IMR-90 (cell line): ENCODE data around the gene TMEM263. TPM values are rescaled to one million over a fixed set of nuclear protein-coding genes. Genes with fewer than 3 reads are reported as not detected.

ENCODE experiments used
- ATAC-seq: fragments of 200-7000 bp; cut with Tn5 transposase; 2 replicates; pipeline ENCODE4 v1.9.1; 2020; ENCODE audit warnings: low read depth, mild to moderate bottlenecking, moderate library complexity
- BruUV-seq: library from RNA; stranded (reverse); fragments of 400-500 nt; replicated peaks from 2 replicates; lab custom pipeline; 2021; lab: Mats Ljungman, UMichigan
- CTCF ChIA-PET: fragments of 300-600 bp; formaldehyde crosslinking; extraction: SDS; loops from one replicate; lab custom pipeline; 2021; ENCODE audit warnings: antibody characterized with exemption; lab: Yijun Ruan, JAX
- POLR2A ChIA-PET: fragments of 300-600 bp; sonication (Branson Sonifier 250); formaldehyde crosslinking; loops from one replicate; lab custom pipeline; 2022; ENCODE audit warnings: antibody characterized with exemption; ENCODE audit not compliant: unreplicated experiment; lab: Charles Lee
- DNase-seq: peaks from one replicate; pipeline ENCODE4 v3.0.0; 2013
- H2AFZ ChIP-seq: replicated peaks from 2 replicates; pipeline ENCODE3; 2013; ENCODE audit warnings: low read length, mild to moderate bottlenecking; ENCODE audit not compliant: poor library complexity
- H2AK5ac ChIP-seq: 2 replicates; pipeline ENCODE4 v1.6.1; 2013; ENCODE audit warnings: low read depth, low read length, inconsistent platforms
- H2AK9ac ChIP-seq: replicated peaks from 2 replicates; pipeline ENCODE3; 2013; ENCODE audit warnings: mild to moderate bottlenecking, low read depth, low read length, moderate library complexity; ENCODE audit not compliant: poor library complexity
- H2BK120ac ChIP-seq: 2 replicates; pipeline ENCODE4 v1.6.1; 2013; ENCODE audit warnings: low read depth, low read length, inconsistent platforms
- H2BK15ac ChIP-seq: 3 replicates; pipeline ENCODE4 v1.6.1; 2013; ENCODE audit warnings: low read depth, low read length, inconsistent platforms
- H2BK20ac ChIP-seq: 2 replicates; pipeline ENCODE4 v1.6.1; 2013; ENCODE audit warnings: low read depth, mild to moderate bottlenecking, inconsistent platforms, low read length, moderate library complexity
- H2BK5ac ChIP-seq: 2 replicates; pipeline ENCODE4 v1.6.1; 2013; ENCODE audit warnings: mild to moderate bottlenecking, low read depth, low read length, inconsistent platforms; ENCODE audit not compliant: poor library complexity, severe bottlenecking
- H3K14ac ChIP-seq: replicated peaks from 2 replicates; pipeline ENCODE4 v1.6.1; 2013; ENCODE audit warnings: low read depth, low read length, inconsistent platforms
- H3K18ac ChIP-seq: 2 replicates; pipeline ENCODE4 v1.6.1; 2013; ENCODE audit warnings: low read depth, low read length, control low read depth
- H3K23ac ChIP-seq: 2 replicates; pipeline ENCODE4 v1.6.1; 2013; ENCODE audit warnings: low read depth, low read length, inconsistent platforms
- H3K27ac ChIP-seq: 2 replicates; pipeline ENCODE4 v1.5.1; 2013; ENCODE audit warnings: mild to moderate bottlenecking, control low read depth, low read length; ENCODE audit not compliant: insufficient read depth
- H3K27me3 ChIP-seq: 2 replicates; pipeline ENCODE4 v1.6.1; 2013; ENCODE audit warnings: low read length; ENCODE audit not compliant: control insufficient read depth, insufficient read depth
- H3K36me3 ChIP-seq: 2 replicates; pipeline ENCODE4 v1.6.1; 2013; ENCODE audit warnings: low read length, mixed read lengths; ENCODE audit not compliant: control insufficient read depth, insufficient read depth
- H3K4ac ChIP-seq: 2 replicates; pipeline ENCODE4 v1.6.1; 2013; ENCODE audit warnings: low read depth, low read length, inconsistent platforms
- H3K4me1 ChIP-seq: 2 replicates; pipeline ENCODE4 v1.6.1; 2013; ENCODE audit warnings: low read length, mixed read lengths; ENCODE audit not compliant: control insufficient read depth, insufficient read depth
- H3K4me2 ChIP-seq: 2 replicates; pipeline ENCODE4 v1.6.1; 2013; ENCODE audit warnings: low read depth, mild to moderate bottlenecking, control low read depth, low read length, moderate library complexity
- H3K4me3 ChIP-seq: 2 replicates; pipeline ENCODE4 v1.5.1; 2013; ENCODE audit warnings: low read depth, mild to moderate bottlenecking, control low read depth, low read length, moderate library complexity; ENCODE audit not compliant: insufficient read depth
- H3K56ac ChIP-seq: 2 replicates; pipeline ENCODE4 v1.6.1; 2013; ENCODE audit warnings: low read length, inconsistent platforms; ENCODE audit not compliant: insufficient read depth; ENCODE audit errors: extremely low read depth
- H3K79me1 ChIP-seq, 2 experiments: 2 replicates each; pipeline ENCODE4 v1.6.1; 2013; ENCODE audit warnings: low read length in 2 of 2, inconsistent platforms in 1 of 2, low read depth in 1 of 2
- H3K9ac ChIP-seq: 2 replicates; pipeline ENCODE4 v1.6.1; 2013; ENCODE audit warnings: low read depth, low read length, control low read depth
- H3K9me1 ChIP-seq: 2 replicates; pipeline ENCODE4 v1.6.1; 2013; ENCODE audit warnings: low read length, inconsistent platforms; ENCODE audit not compliant: insufficient read depth
- H3K9me3 ChIP-seq: 2 replicates; pipeline ENCODE4 v1.6.1; 2013; ENCODE audit warnings: low read length; ENCODE audit not compliant: control insufficient read depth, insufficient read depth
- H4K20me1 ChIP-seq: 2 replicates; pipeline ENCODE4 v1.6.1; 2013; ENCODE audit warnings: low read length, inconsistent platforms; ENCODE audit not compliant: insufficient read depth
- H4K5ac ChIP-seq: 2 replicates; pipeline ENCODE4 v1.6.1; 2013; ENCODE audit warnings: mild to moderate bottlenecking, low read depth, low read length, control low read depth
- H4K8ac ChIP-seq, 2 experiments: 2 replicates each; pipeline ENCODE4 v1.6.1; 2013; ENCODE audit warnings: low read depth in 2 of 2, low read length in 2 of 2, control low read depth in 1 of 2, inconsistent platforms in 1 of 2
- H4K91ac ChIP-seq: 2 replicates; pipeline ENCODE4 v1.6.1; 2013; ENCODE audit warnings: low read depth, low read length, inconsistent platforms; ENCODE audit not compliant: insufficient read depth
- BHLHE40 ChIP-seq: fragments of 150-350 bp; IDR thresholded peaks from 2 replicates; pipeline ENCODE4 v1.6.1; 2016; ENCODE audit warnings: mild to moderate bottlenecking, low read depth, low read length
- ELK1 ChIP-seq: fragments of 150-350 bp; IDR thresholded peaks from 2 replicates; pipeline ENCODE4 v1.6.1; 2016; ENCODE audit warnings: low read depth, mild to moderate bottlenecking, low read length, moderate library complexity, borderline replicate concordance
- FOS ChIP-seq: fragments of 150-350 bp; IDR thresholded peaks from 2 replicates; pipeline ENCODE4 v1.6.1; 2016; ENCODE audit warnings: low read depth, low read length
- MAZ ChIP-seq: IDR thresholded peaks from 2 replicates; pipeline ENCODE4 v1.6.1; 2012; ENCODE audit warnings: low read depth, mild to moderate bottlenecking, low read length, improper control_type of control experiment, moderate library complexity, borderline replicate concordance
- MXI1 ChIP-seq: IDR thresholded peaks from 2 replicates; pipeline ENCODE4 v1.6.1; 2012; ENCODE audit warnings: low read depth, mild to moderate bottlenecking, low read length, moderate library complexity, borderline replicate concordance
- POLR2A ChIP-seq: IDR thresholded peaks from 2 replicates; pipeline ENCODE4 v1.6.1; 2012; ENCODE audit warnings: mild to moderate bottlenecking, low read depth, low read length
- RAD21 ChIP-seq: IDR thresholded peaks from 2 replicates; pipeline ENCODE4 v1.6.1; 2012; ENCODE audit warnings: low read length, improper control_type of control experiment
- RCOR1 ChIP-seq: IDR thresholded peaks from 2 replicates; pipeline ENCODE4 v1.6.1; 2012; ENCODE audit warnings: mild to moderate bottlenecking, low read length, improper control_type of control experiment; ENCODE audit not compliant: insufficient replicate concordance
- RFX5 ChIP-seq: IDR thresholded peaks from 2 replicates; pipeline ENCODE4 v1.8.0; 2012; ENCODE audit warnings: low read depth, mild to moderate bottlenecking, low read length, moderate library complexity
- SMC3 ChIP-seq: fragments of 150-350 bp; IDR thresholded peaks from 2 replicates; pipeline ENCODE4 v1.6.1; 2016; ENCODE audit warnings: low read depth, mild to moderate bottlenecking, antibody characterized with exemption, low read length, moderate library complexity
- USF2 ChIP-seq: fragments of 150-350 bp; IDR thresholded peaks from 2 replicates; pipeline ENCODE4 v1.6.1; 2017; ENCODE audit warnings: mild to moderate bottlenecking, antibody characterized with exemption, low read length, low read depth
- WGBS, 2 experiments: methylation state at CpG; one replicate each; pipeline versions ENCODE4 v1.1.5 to v1.1.7; 2013; ENCODE audit warnings: missing lambda C conversion rate in 2 of 2; ENCODE audit not compliant: insufficient read length in 1 of 2; ENCODE audit errors: extremely low coverage in 2 of 2; 5-methylcytosine and 5-hydroxymethylcytosine counted together
- dilution Hi-C: fragments of 300-500 bp; cut with HindIII; formaldehyde crosslinking; loops from one replicate; pipeline ENCODE4 v1.14.3; 2018; ENCODE audit warnings: low sequenced_read_pairs; ENCODE audit not compliant: unreplicated experiment
- in situ Hi-C: fragments of 300-500 bp; cut with MboI; formaldehyde crosslinking; loops from 3 replicates; pipeline ENCODE4 v1.14.3; 2019; ENCODE audit warnings: low sequenced_read_pairs, inconsistent platforms, mixed read lengths
- intact Hi-C: fragments of 100-400 bp; cut with micrococcal nuclease; formaldehyde crosslinking; loops from 2 replicates; pipeline ENCODE4 v1.10.0; 2022
- polyA plus RNA-seq, 3 experiments: library from polyadenylated mRNA; depleted of rRNA; stranded (reverse); fragments of >200 nt; gene quantifications; 2 replicates each; pipeline ENCODE4 v1.2.3, GENCODE V29; 2012; ENCODE audit warnings: low replicate concordance in 1 of 3
- total RNA-seq: library from RNA; depleted of rRNA; stranded (reverse); fragments of >200 nt; gene quantifications from 2 replicates; pipeline ENCODE4 v1.2.3, GENCODE V29; 2012

The TMEM263 gene
- total and polyA plus RNA-seq, 2 of the 4 experiments (the other 2 are of a cell fraction), result 47.9 to 99.7 TPM

- no peak overlapping the region for H4K5ac ChIP-seq
- no peak overlapping the region for H3K4ac ChIP-seq
- no peaks in the 10 kb centered on the region for H3K27me3 ChIP-seq
- H4K8ac ChIP-seq, result no peak overlapping the region
- H4K91ac ChIP-seq, result no peak overlapping the region
- DNase-seq (peak; percentile 80), ATAC-seq (peak; percentile 40)
- no peak overlapping the region for H2BK20ac ChIP-seq
- BruUV-seq, result no TSS peak
- no peak overlapping the region; the same call in 1 of the 2 replicates for H3K14ac ChIP-seq
- ChIA-PET POLR2A (interaction anchor here (1.6 kb wide), 1 partner anchor 20 kb away, joined by 4 read pairs; the partner anchor contains the start of gene TMEM263), CTCF (interaction anchor here (0.6 kb wide), 1 partner anchor 759 kb away, joined by 3 read pairs; no protein-coding TSS in a partner anchor)
- dilution Hi-C loops (no loop called here), in situ Hi-C loops (no loop called here), intact Hi-C loops (no loop called here)
- H3K9me1 ChIP-seq, result peaks cover 12% of the 10 kb centered on the region
- no peak overlapping the region for H3K56ac ChIP-seq
- H3K27ac ChIP-seq, result no peak overlapping the region
- peaks cover 5% of the 10 kb centered on the region for H3K4me1 ChIP-seq
- no peak overlapping the region for H3K4me3 ChIP-seq
- H3K9ac ChIP-seq, result no peak overlapping the region
- H3K36me3 ChIP-seq, result peaks cover 9% of the 10 kb centered on the region
- no peak overlapping the region for H2AK5ac ChIP-seq
- no peak overlapping the region for H2BK120ac ChIP-seq
- no peaks in the 10 kb centered on the region for H3K9me3 ChIP-seq
- H4K20me1 ChIP-seq, result peaks cover 45% of the 10 kb centered on the region
- H2BK15ac ChIP-seq, result no peak overlapping the region
- no peak overlapping the region for H3K4me2 ChIP-seq
- H2AK9ac ChIP-seq, result no peak overlapping the region
- no peak overlapping the region for H3K18ac ChIP-seq
- H2BK5ac ChIP-seq, result no peak overlapping the region
- WGBS, 2 experiments, result 100% methylated on average over 1 of the region's 3 CpGs; no CpG with 5 or more reads in 1 of the 2 experiments
- H2AFZ ChIP-seq, result no peak overlapping the region
- H3K23ac ChIP-seq, result 0 out of 2 replicates have a peak overlapping the region, but pooled peaks have one; percentile 1
- no peak for TF ChIP-seq USF2
- TF ChIP-seq POLR2A, result no peak
- no peak for TF ChIP-seq MAZ
- TF ChIP-seq ELK1, result no peak
- no peak for TF ChIP-seq FOS
- no peak for TF ChIP-seq RCOR1
- TF ChIP-seq MXI1, result no peak
- no peak for TF ChIP-seq RFX5
- no peak for TF ChIP-seq BHLHE40
- TF ChIP-seq RAD21, result no peak
- no peak for TF ChIP-seq SMC3
- peaks cover 6 to 42% of the 10 kb centered on the region in 2 experiments for H3K79me1 ChIP-seq
Measured at GRCh38 chr12:106975993-106976658, 20.4 kb downstream of the TMEM263 start.
